K562 (cell line): Measurements from ENCODE around the gene TIMM44. TPM values are rescaled to one million over a fixed set of nuclear protein-coding genes. Genes with fewer than 3 reads are reported as not detected.

ENCODE experiments used
- ATAC-seq: fragments of 200-7000 bp; cut with Tn5 transposase; 3 replicates; pipeline ENCODE4 v1.9.1; 2020; ENCODE audit warnings: moderate library complexity
- BruUV-seq: library from RNA; stranded (reverse); fragments of 400-500 nt; replicated peaks from 2 replicates; lab custom pipeline; 2021; lab: Mats Ljungman, UMichigan
- CTCF ChIA-PET: fragments of 300-600 bp; formaldehyde crosslinking; extraction: SDS; loops from one replicate; lab custom pipeline; 2021; ENCODE audit warnings: low intra/inter-chr PET ratio; lab: Yijun Ruan, JAX
- POLR2A ChIA-PET: fragments of 300-600, 350-650 bp; sonication (Branson Sonifier 250); formaldehyde crosslinking; extraction: SDS; loops from one replicate; lab custom pipeline; 2021; ENCODE audit warnings: antibody characterized with exemption, inconsistent platforms; lab: Yijun Ruan, JAX
- DNase-seq, 4 experiments: peaks; one replicate each; pipeline versions ENCODE4 v3.0.0 to v3.0.0-alpha.2; 2011 to 2018; ENCODE audit warnings: low spot score in 3 of 4, mixed read lengths in 3 of 4; ENCODE audit errors: extremely low read depth in 1 of 4
- FAIRE-seq: peaks from 2 replicates; lab custom pipeline; 2011; peaks lifted over from hg19 to GRCh38; lab: Jason Lieb, UNC
- H2AFZ ChIP-seq: 2 replicates; pipeline ENCODE4 v1.6.0; 2011; ENCODE audit warnings: low read depth, low read length, control low read depth, inconsistent platforms
- H3K27ac ChIP-seq: fragments of 200-600 bp; 3 replicates; pipeline ENCODE4 v1.8.0; 2011; ENCODE audit warnings: low read depth, mild to moderate bottlenecking, control low read depth, inconsistent platforms, low read length, moderate library complexity, mixed read lengths; ENCODE audit errors: extremely low read depth
- H3K27me3 ChIP-seq, 2 experiments: fragments of 300-600 bp in 1 of 2; 2 replicates in 1 of 2; 3 replicates in 1 of 2; pipeline versions ENCODE4 v1.6.0 to v1.8.0; 2011; ENCODE audit warnings: inconsistent platforms in 2 of 2, low read length in 2 of 2, mild to moderate bottlenecking in 1 of 2, mixed read lengths in 1 of 2, moderate library complexity in 1 of 2; ENCODE audit not compliant: control insufficient read depth in 2 of 2, insufficient read depth in 2 of 2
- H3K36me3 ChIP-seq: fragments of 300-600 bp; 3 replicates; pipeline ENCODE4 v1.8.0; 2011; ENCODE audit warnings: mild to moderate bottlenecking, low read length, inconsistent platforms; ENCODE audit not compliant: control insufficient read depth, insufficient read depth
- H3K4me1 ChIP-seq, 2 experiments: fragments of 200-600 bp in 1 of 2; replicated peaks in 1 of 2; 2 replicates in 1 of 2; 3 replicates in 1 of 2; pipeline versions ENCODE4 v1.5.1 to v1.8.0; 2011; ENCODE audit warnings: inconsistent platforms in 2 of 2, low read length in 2 of 2, mild to moderate bottlenecking in 1 of 2, mixed read lengths in 1 of 2, moderate library complexity in 1 of 2; ENCODE audit not compliant: control insufficient read depth in 2 of 2, insufficient read depth in 2 of 2
- H3K4me2 ChIP-seq: 2 replicates; pipeline ENCODE4 v1.6.1; 2011; ENCODE audit warnings: low read length, control low read depth, inconsistent platforms, mixed read lengths; ENCODE audit not compliant: insufficient read depth
- H3K4me3 ChIP-seq: fragments of 200-600 bp; sonication (generic), shearing (Covaris generic); 2 replicates; pipeline ENCODE4 v1.5.1; 2016; ENCODE audit warnings: control low read depth, inconsistent platforms
- H3K79me2 ChIP-seq: fragments of 200-600 bp; 3 replicates; pipeline ENCODE4 v1.8.0; 2011; ENCODE audit warnings: low read length, inconsistent platforms; ENCODE audit not compliant: control insufficient read depth, insufficient read depth
- H3K9ac ChIP-seq, 2 experiments: 2 replicates each; pipeline versions ENCODE4 v1.6.0 to v1.6.1; 2011; ENCODE audit warnings: low read depth in 2 of 2, low read length in 2 of 2, control low read depth in 1 of 2, inconsistent platforms in 1 of 2, mild to moderate bottlenecking in 1 of 2, mixed read lengths in 1 of 2; ENCODE audit not compliant: insufficient read depth in 1 of 2
- H3K9me1 ChIP-seq: one replicate; pipeline ENCODE4 v1.6.0; 2011; ENCODE audit warnings: inconsistent platforms, mild to moderate bottlenecking, low read length, moderate library complexity; ENCODE audit not compliant: control insufficient read depth, insufficient read depth
- H3K9me3 ChIP-seq: replicated peaks from 2 replicates; pipeline ENCODE4 v1.5.1; 2011; ENCODE audit warnings: low read depth, low read length, inconsistent platforms; ENCODE audit not compliant: control insufficient read depth, insufficient read depth
- H4K20me1 ChIP-seq: replicated peaks from 2 replicates; pipeline ENCODE4 v1.6.1; 2011; ENCODE audit warnings: low read length, inconsistent platforms, mixed read lengths; ENCODE audit not compliant: control insufficient read depth, insufficient read depth
- POLR2G ChIP-seq: fragments of 200-400 bp; formaldehyde crosslinking; IDR thresholded peaks from 2 replicates; pipeline ENCODE4 v1.6.1; 2017; ENCODE audit warnings: low read depth, mild to moderate bottlenecking, antibody characterized with exemption, low read length, moderate library complexity
- RBM22 ChIP-seq: fragments of 200-400 bp; formaldehyde crosslinking; IDR thresholded peaks from 2 replicates; pipeline ENCODE4 v1.6.1; 2018; ENCODE audit warnings: low read length, low read depth; ENCODE audit not compliant: poor library complexity, severe bottlenecking
- SETDB1 ChIP-seq: IDR thresholded peaks from one replicate; pipeline ENCODE4 v1.6.1; 2012; ENCODE audit warnings: low read length, control low read depth, inconsistent platforms
- WGBS: fragments of 100-300 bp; shearing (Covaris generic); methylation state at CpG from one replicate; pipeline ENCODE4 v1.1.6; 2016; ENCODE audit warnings: low coverage, mixed read lengths; ENCODE audit not compliant: insufficient coverage; ENCODE audit errors: missing lambda C conversion rate; 5-methylcytosine and 5-hydroxymethylcytosine counted together
- in situ Hi-C: fragments of 300-500 bp; cut with MboI; formaldehyde crosslinking; loops from 4 replicates; pipeline ENCODE4 v1.15.0; 2018; ENCODE audit warnings: inconsistent platforms, mixed read lengths
- intact Hi-C: fragments of 100-400 bp; cut with micrococcal nuclease; formaldehyde crosslinking; loops from 2 replicates; pipeline ENCODE4 v1.14.2; 2022
- polyA plus RNA-seq, 8 experiments: library from polyadenylated mRNA; depleted of rRNA in 4 of 8; stranded (reverse) in 5 of 8; unstranded in 3 of 8; fragments of >200 nt; fragmentation: Nextera tagmentation in 2 of 8; fragmentation: Illumina TruSeq in 1 of 8; extraction: Ambion mirVana in 2 of 8; extraction: Trizol in 1 of 8; gene quantifications; 2 replicates each; pipeline versions ENCODE4 v1.2.1 to v1.2.3, GENCODE V29; 2011 to 2014; ENCODE audit warnings: inconsistent platforms in 1 of 8, missing spikeins in 1 of 8
- total RNA-seq, 7 experiments: library from RNA; depleted of rRNA in 6 of 7; stranded (reverse); fragments of >200 nt in 6 of 7; fragmentation: Illumina TruSeq in 2 of 7; extraction: Trizol in 2 of 7; gene quantifications; 2 replicates each; pipeline versions ENCODE4 v1.2.1 to v1.2.3, GENCODE V29; 2011 to 2021; ENCODE audit warnings: low replicate concordance in 1 of 7
- TF ChIP-seq, protein P1 (sequence below): fragments of 250-450 bp; sonication (Bioruptor Pico); IDR thresholded peaks from 2 replicates; pipeline ENCODE4 v1.9.0; 2021; ENCODE audit warnings: mild to moderate bottlenecking, inconsistent platforms

Gene TIMM44
- total and polyA plus RNA-seq, 9 of the 15 experiments (the other 6 are each of a cell fraction or from before 2014, with no cell fraction given) = 10.3 to 231 (median 89.3) TPM

DNA sequence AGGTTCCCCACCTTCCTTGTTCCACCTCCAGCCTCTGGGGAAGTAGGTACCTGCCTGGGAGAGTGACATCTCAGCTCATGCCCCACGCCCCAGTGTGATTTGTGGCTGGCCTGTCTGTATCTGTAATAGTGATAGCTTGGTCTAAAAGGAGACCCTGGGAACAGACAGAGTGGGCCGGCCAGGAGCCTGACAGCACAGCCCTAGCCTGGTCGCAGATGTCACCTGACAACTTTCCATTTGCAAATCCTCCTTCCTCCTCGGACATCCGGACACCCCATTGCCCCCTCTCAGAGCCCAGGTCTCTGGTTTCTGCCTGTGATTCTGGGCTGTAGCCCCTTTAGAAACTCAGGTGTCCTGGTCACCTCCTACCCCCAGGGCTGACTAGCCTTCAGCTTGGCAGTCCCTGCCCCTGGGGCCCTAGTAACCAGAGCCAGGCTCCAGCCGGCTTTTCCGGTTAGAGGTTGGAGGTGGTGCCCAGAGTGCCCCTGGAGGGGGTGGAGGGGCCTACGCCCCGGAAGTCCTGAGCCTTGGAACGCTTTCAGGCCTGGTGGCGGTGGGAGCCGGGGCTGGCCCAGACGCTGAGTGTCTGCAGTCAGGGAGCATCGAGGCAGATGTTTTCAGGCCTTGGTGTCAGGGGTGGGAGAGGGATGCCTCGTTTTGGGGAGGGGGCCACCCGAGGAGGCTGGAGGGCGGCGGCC is 48.7 kb downstream of the TIMM44 start:
- no peak overlapping the region for H2AFZ ChIP-seq
- H3K4me3 ChIP-seq = no peak overlapping the region
- in situ Hi-C loops (no loop called here), intact Hi-C loops (no loop called here)
- peak overlapping the region in 1 of 2 experiments; percentile 6; a peak in 2 of 4 replicates for H3K9ac ChIP-seq
- H3K9me1 ChIP-seq = no peaks in the 10 kb centered on the region
- H4K20me1 ChIP-seq = no peaks in the 10 kb centered on the region
- DNase-seq = no peak
- 70% methylated on average over 18 of the region's 18 CpGs for WGBS
- no peaks in the 10 kb centered on the region for H3K79me2 ChIP-seq
- H3K27me3 ChIP-seq = no peaks in the 10 kb centered on the region
- H3K4me1 ChIP-seq = peaks cover 4 to 27% of the 10 kb centered on the region in 2 experiments; a peak in 4 of 5 replicates
- no peak overlapping the region for H3K4me2 ChIP-seq
- TF ChIP-seq POLR2G (0 out of 2 replicates have a peak, but pooled peaks have one; percentile 34), RBM22 (no peak), SETDB1 (no peak)
- TF ChIP-seq, protein P1, sequence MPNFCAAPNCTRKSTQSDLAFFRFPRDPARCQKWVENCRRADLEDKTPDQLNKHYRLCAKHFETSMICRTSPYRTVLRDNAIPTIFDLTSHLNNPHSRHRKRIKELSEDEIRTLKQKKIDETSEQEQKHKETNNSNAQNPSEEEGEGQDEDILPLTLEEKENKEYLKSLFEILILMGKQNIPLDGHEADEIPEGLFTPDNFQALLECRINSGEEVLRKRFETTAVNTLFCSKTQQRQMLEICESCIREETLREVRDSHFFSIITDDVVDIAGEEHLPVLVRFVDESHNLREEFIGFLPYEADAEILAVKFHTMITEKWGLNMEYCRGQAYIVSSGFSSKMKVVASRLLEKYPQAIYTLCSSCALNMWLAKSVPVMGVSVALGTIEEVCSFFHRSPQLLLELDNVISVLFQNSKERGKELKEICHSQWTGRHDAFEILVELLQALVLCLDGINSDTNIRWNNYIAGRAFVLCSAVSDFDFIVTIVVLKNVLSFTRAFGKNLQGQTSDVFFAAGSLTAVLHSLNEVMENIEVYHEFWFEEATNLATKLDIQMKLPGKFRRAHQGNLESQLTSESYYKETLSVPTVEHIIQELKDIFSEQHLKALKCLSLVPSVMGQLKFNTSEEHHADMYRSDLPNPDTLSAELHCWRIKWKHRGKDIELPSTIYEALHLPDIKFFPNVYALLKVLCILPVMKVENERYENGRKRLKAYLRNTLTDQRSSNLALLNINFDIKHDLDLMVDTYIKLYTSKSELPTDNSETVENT (CRISPR knock-in tag) = no peak
- no peak for FAIRE-seq
- H3K9me3 ChIP-seq = no peaks in the 10 kb centered on the region
- no peak overlapping the region for H3K27ac ChIP-seq
- peaks cover 7% of the 10 kb centered on the region; the same call in 1 of the 3 replicates for H3K36me3 ChIP-seq
- ATAC-seq = no peak
- ChIA-PET CTCF (no interaction called here), POLR2A (no interaction called here)
- no TSS peak for BruUV-seq
